K562 (cell line): ENCODE results near the gene STOX2. TPM values are rescaled to one million over a fixed set of nuclear protein-coding genes. Genes with fewer than 3 reads are reported as not detected.

Source experiments
- ARID3B ChIP-seq: fragments of 250-450 bp; sonication (Bioruptor Pico); IDR thresholded peaks from 2 replicates; pipeline ENCODE4 v1.4.0; 2020; ENCODE audit warnings: borderline replicate concordance
- BRD4 ChIP-seq: fragments of 200-600 bp; sonication (generic); IDR thresholded peaks from 2 replicates; pipeline ENCODE4 v1.6.1; 2017; ENCODE audit warnings: inconsistent platforms
- BRF2 ChIP-seq: IDR thresholded peaks from 3 replicates; pipeline ENCODE4 v1.6.1; 2011; ENCODE audit warnings: borderline replicate concordance, mild to moderate bottlenecking; ENCODE audit not compliant: insufficient read length, insufficient read depth
- CBFA2T3 ChIP-seq: fragments of 450-650 bp; IDR thresholded peaks from 2 replicates; pipeline ENCODE4 v1.6.1; 2017
- ELK3 ChIP-seq: fragments of 450-650 bp; formaldehyde crosslinking; IDR thresholded peaks from 2 replicates; pipeline ENCODE4 v1.4.0; 2020; ENCODE audit warnings: mild to moderate bottlenecking
- FOXA1 ChIP-seq: fragments of 450-650 bp; IDR thresholded peaks from 2 replicates; pipeline ENCODE4 v1.6.1; 2016; ENCODE audit warnings: mild to moderate bottlenecking, borderline replicate concordance
- HNRNPH1 ChIP-seq: fragments of 200-400 bp; formaldehyde crosslinking; optimal IDR thresholded peaks from 2 replicates; pipeline ENCODE3; 2017; ENCODE audit warnings: low read depth, mild to moderate bottlenecking, low read length, moderate library complexity
- SMAD2 ChIP-seq: fragments of 150-350 bp; IDR thresholded peaks from 2 replicates; pipeline ENCODE4 v1.6.1; 2014; ENCODE audit warnings: low read depth, mild to moderate bottlenecking, low read length
- SMARCE1 ChIP-seq: fragments of 450-650 bp; IDR thresholded peaks from 2 replicates; pipeline ENCODE4 v1.7.1; 2016; ENCODE audit warnings: mild to moderate bottlenecking
- ZBTB40 ChIP-seq, 2 experiments: fragments of 450-650 bp in 1 of 2; sonication (generic) in 1 of 2; formaldehyde crosslinking in 1 of 2; IDR thresholded peaks; 2 replicates each; pipeline versions ENCODE4 v1.7.1 to v1.9.0; 2016 to 2022; ENCODE audit warnings: inconsistent platforms in 1 of 2, mild to moderate bottlenecking in 1 of 2, missing genetic modification reagents in 1 of 2
- ZNF395 ChIP-seq: fragments of 200-800 bp; sonication (Bioruptor generic); IDR thresholded peaks from 2 replicates; pipeline ENCODE4 v1.6.1; 2017; ENCODE audit warnings: missing genetic modification characterization, missing compliant biosample characterization
- ZNF561 ChIP-seq: fragments of 450-650 bp; formaldehyde crosslinking; conservative IDR thresholded peaks from 2 replicates; pipeline ENCODE4 v1.4.0; 2020; ENCODE audit warnings: mild to moderate bottlenecking, moderate library complexity
- polyA plus RNA-seq, 8 experiments: library from polyadenylated mRNA; depleted of rRNA in 4 of 8; stranded (reverse) in 5 of 8; unstranded in 3 of 8; fragments of >200 nt; fragmentation: Nextera tagmentation in 2 of 8; fragmentation: Illumina TruSeq in 1 of 8; extraction: Ambion mirVana in 2 of 8; extraction: Trizol in 1 of 8; gene quantifications; 2 replicates each; pipeline versions ENCODE4 v1.2.1 to v1.2.3, GENCODE V29; 2011 to 2014; ENCODE audit warnings: inconsistent platforms in 1 of 8, missing spikeins in 1 of 8
- total RNA-seq, 7 experiments: library from RNA; depleted of rRNA in 6 of 7; stranded (reverse); fragments of >200 nt in 6 of 7; fragmentation: Illumina TruSeq in 2 of 7; extraction: Trizol in 2 of 7; gene quantifications; 2 replicates each; pipeline versions ENCODE4 v1.2.1 to v1.2.3, GENCODE V29; 2011 to 2021; ENCODE audit warnings: low replicate concordance in 1 of 7

STOX2 gene
- total and polyA plus RNA-seq, 9 of the 15 experiments (the other 6 are each of a cell fraction or from before 2014, with no cell fraction given): not detected

- TF ChIP-seq HNRNPH1 (no peak), BRD4 (no peak), ARID3B (CRISPR knock-in tag) (no peak), SMARCE1 (no peak), ZNF561 (no peak), CBFA2T3 (no peak), ZNF395 (CRISPR knock-in tag) (no peak), ELK3 (CRISPR knock-in tag) (no peak), BRF2 (no peak), SMAD2 (no peak), FOXA1 (no peak), ZBTB40 (IDR thresholded peaks at IDR 0.05) (no peak), ZBTB40 (CRISPR knock-in tag; IDR thresholded peaks at IDR 0.05) (no peak)
Observed at GRCh38 chr4:184059099-184059498, 154.0 kb downstream of the STOX2 start (continued).
